BJ (cell line): Measurements from ENCODE around the gene COX5B. TPM values are rescaled to one million over a fixed set of nuclear protein-coding genes. Genes with fewer than 3 reads are reported as not detected.

Source experiments
- CTCF ChIA-PET: fragments of 350-600 bp; formaldehyde crosslinking; extraction: SDS; loops from one replicate; lab custom pipeline; 2021; ENCODE audit warnings: antibody characterized with exemption, inconsistent platforms; lab: Yijun Ruan, JAX
- POLR2A ChIA-PET: fragments of 300-600 bp; sonication (Branson Sonifier 250); formaldehyde crosslinking; extraction: SDS; loops from one replicate; lab custom pipeline; 2021; ENCODE audit warnings: antibody characterized with exemption; lab: Charles Lee
- DNase-seq: peaks from one replicate; pipeline ENCODE4 v3.0.0-alpha.2; 2011; ENCODE audit warnings: low read depth
- H3K27me3 ChIP-seq: 2 replicates; pipeline ENCODE4 v1.6.0; 2011; ENCODE audit warnings: low read length; ENCODE audit not compliant: control insufficient read depth, insufficient read depth
- H3K36me3 ChIP-seq: 2 replicates; pipeline ENCODE4 v1.5.1; 2011; ENCODE audit warnings: low read length; ENCODE audit not compliant: control insufficient read depth, insufficient read depth
- H3K4me3 ChIP-seq: 2 replicates; pipeline ENCODE4 v1.5.1; 2011; ENCODE audit warnings: low read depth, mild to moderate bottlenecking, control low read depth, low read length
- polyA plus RNA-seq: library from polyadenylated mRNA; depleted of rRNA; stranded (reverse); fragments of >200 nt; gene quantifications from 2 replicates; pipeline ENCODE4 v1.2.3, GENCODE V29; 2011
- TF ChIP-seq, protein P1 (sequence below): IDR thresholded peaks from 2 replicates; pipeline ENCODE4 v1.5.1; 2011; ENCODE audit warnings: low read depth, mild to moderate bottlenecking, control low read depth, inconsistent platforms, low read length, moderate library complexity; ENCODE audit not compliant: insufficient read depth

The COX5B gene
- polyA plus RNA-seq, 1 experiment: 358 TPM

DNA sequence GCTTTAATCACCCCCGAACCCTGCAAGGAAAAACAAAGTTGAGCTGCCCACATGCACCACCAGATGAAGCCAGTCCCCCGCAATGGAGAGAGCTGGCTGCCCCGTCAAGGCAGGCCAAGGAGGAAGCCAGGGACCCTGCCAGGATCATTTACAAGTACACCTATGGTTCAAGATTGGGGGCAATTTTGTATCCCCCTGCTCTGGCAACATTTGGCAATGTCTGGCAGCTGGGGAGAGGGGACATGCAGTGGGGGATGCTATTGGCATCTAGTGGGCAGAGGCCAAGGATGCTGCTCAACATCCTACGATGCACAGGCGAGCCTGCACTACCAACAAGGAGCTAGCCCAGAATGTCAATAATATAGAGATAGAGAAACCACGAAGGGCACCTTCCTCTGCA is 16.1 kb downstream of the COX5B start:
- peak overlapping the region; percentile 62; the same call in 1 of the 2 replicates for H3K4me3 ChIP-seq
- H3K27me3 ChIP-seq: no peaks in the 10 kb centered on the region

DNA sequence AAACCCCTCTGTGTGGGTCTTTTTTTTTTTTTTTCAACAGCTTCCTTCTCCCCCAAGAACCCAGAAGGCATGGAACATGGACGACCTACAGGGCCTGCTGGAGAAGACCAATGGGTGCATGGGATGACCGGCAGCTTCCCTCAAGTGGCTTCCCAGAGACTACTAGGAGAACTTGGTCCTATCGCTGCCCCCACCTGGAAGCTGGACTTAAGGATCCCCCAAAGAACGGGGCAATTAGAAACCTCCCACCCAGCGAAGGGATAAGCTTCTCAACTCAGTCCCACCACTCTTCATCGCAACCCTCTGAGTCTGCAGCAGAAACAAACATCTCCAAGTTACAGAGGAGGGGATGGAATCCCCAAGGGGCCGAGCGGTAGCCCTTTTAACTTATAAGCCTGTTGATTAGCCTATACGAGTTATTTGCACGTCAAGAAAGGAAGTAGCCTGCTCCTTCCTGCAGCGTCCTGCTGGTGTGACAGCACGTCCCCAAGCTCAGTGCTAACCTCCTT is 16.6 kb downstream of the COX5B start:
- H3K4me3 ChIP-seq: peak overlapping the region; percentile 62
- no peaks in the 10 kb centered on the region for H3K27me3 ChIP-seq
- TF ChIP-seq, protein P1, sequence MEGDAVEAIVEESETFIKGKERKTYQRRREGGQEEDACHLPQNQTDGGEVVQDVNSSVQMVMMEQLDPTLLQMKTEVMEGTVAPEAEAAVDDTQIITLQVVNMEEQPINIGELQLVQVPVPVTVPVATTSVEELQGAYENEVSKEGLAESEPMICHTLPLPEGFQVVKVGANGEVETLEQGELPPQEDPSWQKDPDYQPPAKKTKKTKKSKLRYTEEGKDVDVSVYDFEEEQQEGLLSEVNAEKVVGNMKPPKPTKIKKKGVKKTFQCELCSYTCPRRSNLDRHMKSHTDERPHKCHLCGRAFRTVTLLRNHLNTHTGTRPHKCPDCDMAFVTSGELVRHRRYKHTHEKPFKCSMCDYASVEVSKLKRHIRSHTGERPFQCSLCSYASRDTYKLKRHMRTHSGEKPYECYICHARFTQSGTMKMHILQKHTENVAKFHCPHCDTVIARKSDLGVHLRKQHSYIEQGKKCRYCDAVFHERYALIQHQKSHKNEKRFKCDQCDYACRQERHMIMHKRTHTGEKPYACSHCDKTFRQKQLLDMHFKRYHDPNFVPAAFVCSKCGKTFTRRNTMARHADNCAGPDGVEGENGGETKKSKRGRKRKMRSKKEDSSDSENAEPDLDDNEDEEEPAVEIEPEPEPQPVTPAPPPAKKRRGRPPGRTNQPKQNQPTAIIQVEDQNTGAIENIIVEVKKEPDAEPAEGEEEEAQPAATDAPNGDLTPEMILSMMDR: no peak
- peaks cover 17% of the 10 kb centered on the region for H3K36me3 ChIP-seq
- CTCF ChIA-PET: interaction anchor here (0.7 to 4.7 kb wide), 7 partner anchors 8 to 110 kb away, joined by 3 to 37 read pairs (median 6); partner anchors contain the start of gene COX5B
- no peak for DNase-seq
- POLR2A ChIA-PET: interaction anchor here (0.6 kb wide), 1 partner anchor 1101 kb away, joined by 4 read pairs; no protein-coding TSS in a partner anchor

More for the DNA sequence above, 16.1 kb downstream of the COX5B start:
- H3K36me3 ChIP-seq: peaks cover 22% of the 10 kb centered on the region
- no peak for DNase-seq
- CTCF ChIA-PET: interaction anchor here (1.0 to 4.7 kb wide), 5 partner anchors 8 to 71 kb away, joined by 3 to 37 read pairs (median 9); partner anchors contain the start of gene COX5B
- POLR2A ChIA-PET: no interaction called here
- TF ChIP-seq, protein P1: no peak

DNA sequence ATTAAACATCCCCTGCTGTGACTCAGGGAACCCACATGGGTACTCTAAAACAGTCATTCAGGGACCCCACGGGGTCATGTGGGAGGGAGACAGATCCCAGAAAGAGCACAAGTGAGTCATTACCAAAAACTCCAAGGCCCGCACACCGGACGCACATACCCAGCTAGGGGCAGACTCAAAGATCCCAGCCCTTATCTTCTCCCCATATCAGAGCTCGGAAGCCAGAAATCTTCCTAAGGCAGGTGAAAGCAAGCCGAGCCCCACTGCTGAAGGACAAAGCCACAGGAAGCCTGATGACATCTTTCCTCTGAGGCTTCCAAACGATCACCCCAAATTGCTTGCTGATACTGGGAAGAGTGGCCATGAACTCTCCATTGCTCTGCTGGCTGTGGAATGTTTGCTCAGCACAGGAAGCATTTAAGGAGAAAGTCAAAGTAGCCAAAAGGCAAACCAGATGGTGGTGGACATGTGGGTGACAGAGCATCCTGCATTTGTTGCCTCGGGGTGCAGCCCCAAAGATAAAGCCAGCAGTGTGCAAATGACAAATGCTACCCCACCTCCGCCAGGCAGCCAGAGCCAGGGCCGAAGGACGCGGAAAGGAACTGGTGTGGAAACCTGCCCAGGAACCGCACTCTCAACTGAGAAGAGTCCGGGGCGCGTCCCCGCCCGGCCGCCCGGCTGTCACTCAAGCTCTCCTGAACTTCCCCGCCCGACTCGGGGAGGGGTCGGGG is 17.2 kb downstream of the COX5B start:
- DNase-seq: peak; percentile 63
- TF ChIP-seq, protein P1: no peak
- peak overlapping the region; percentile 62 for H3K4me3 ChIP-seq
- ChIA-PET POLR2A (interaction anchor here (0.6 kb wide), 1 partner anchor 1101 kb away, joined by 4 read pairs; no protein-coding TSS in a partner anchor), CTCF (interaction anchor here (0.7 to 4.7 kb wide), 7 partner anchors 9 to 111 kb away, joined by 3 to 37 read pairs (median 6); no protein-coding TSS in a partner anchor)
- H3K36me3 ChIP-seq: peaks cover 14% of the 10 kb centered on the region
- H3K27me3 ChIP-seq: no peaks in the 10 kb centered on the region

DNA sequence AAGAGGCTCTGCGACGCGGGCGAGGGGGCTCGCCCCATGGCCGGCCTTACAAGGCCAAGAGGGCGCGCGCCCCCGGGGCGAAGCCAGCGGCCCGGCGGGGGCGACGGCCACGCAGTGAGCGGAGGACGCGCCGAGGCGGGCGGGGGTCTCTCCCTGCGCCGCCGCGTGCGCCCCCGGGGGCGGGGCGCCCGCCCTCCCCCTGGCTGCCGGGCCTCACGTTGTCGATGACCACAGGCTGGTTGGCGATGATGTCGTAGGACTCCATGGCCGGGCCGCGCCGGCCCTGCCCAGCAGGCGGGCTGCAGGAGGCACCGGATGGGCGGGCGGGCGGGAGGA is 17.7 kb downstream of the COX5B start:
- H3K36me3 ChIP-seq: peaks cover 9% of the 10 kb centered on the region
- POLR2A ChIA-PET: interaction anchor here (1.2 kb wide), 1 partner anchor 18 kb away, joined by 8 read pairs; the partner anchor contains the start of gene COX5B

More for the DNA sequence above, 17.7 kb downstream of the COX5B start:
- H3K4me3 ChIP-seq: peak overlapping the region; percentile 62
- CTCF ChIA-PET: interaction anchor here (0.9 to 4.7 kb wide), 5 partner anchors 10 to 73 kb away, joined by 3 to 37 read pairs (median 7); no protein-coding TSS in a partner anchor
- DNase-seq: no peak
- no peaks in the 10 kb centered on the region for H3K27me3 ChIP-seq
- TF ChIP-seq, protein P1: no peak
